K562 (cell line): Measurements from ENCODE around the gene BNIP2. TPM values are rescaled to one million over a fixed set of nuclear protein-coding genes. Genes with fewer than 3 reads are reported as not detected.

Experiments used
- CBX5 ChIP-seq: IDR thresholded peaks from 2 replicates; pipeline ENCODE4 v1.6.1; 2014; ENCODE audit warnings: low read depth, borderline replicate concordance
- CREM ChIP-seq: IDR thresholded peaks from 2 replicates; pipeline ENCODE4 v1.6.1; 2014; ENCODE audit warnings: antibody characterized with exemption, low read depth
- ELF1 ChIP-seq: fragments of 200-800 bp; sonication (Bioruptor generic); IDR thresholded peaks from 2 replicates; pipeline ENCODE4 v1.6.1; 2016; ENCODE audit warnings: missing genetic modification characterization, missing compliant biosample characterization
- HNRNPK ChIP-seq: fragments of 200-400 bp; formaldehyde crosslinking; IDR thresholded peaks from one replicate; pipeline ENCODE4 v1.6.1; 2018; ENCODE audit warnings: mild to moderate bottlenecking, low read depth, low read length; ENCODE audit not compliant: poor library complexity, severe bottlenecking
- NR2C1 ChIP-seq, 2 experiments: fragments of 450-650 bp; IDR thresholded peaks; 2 replicates each; pipeline ENCODE4 v1.6.1; 2017; ENCODE audit warnings: mild to moderate bottlenecking in 2 of 2, antibody characterized with exemption in 1 of 2, inconsistent platforms in 1 of 2, missing compliant biosample characterization in 1 of 2, missing genetic modification characterization in 1 of 2
- POLR2AphosphoS2 ChIP-seq: IDR thresholded peaks from 2 replicates; pipeline ENCODE4 v1.6.1; 2012; ENCODE audit warnings: low read length, improper control_type of control experiment
- POLR2AphosphoS5 ChIP-seq: IDR thresholded peaks from 2 replicates; pipeline ENCODE4 v1.6.1; 2011; ENCODE audit warnings: mild to moderate bottlenecking, low read depth, low read length, moderate library complexity; ENCODE audit not compliant: control insufficient read depth, insufficient read depth
- ZNF282 ChIP-seq: sonication (generic); formaldehyde crosslinking; IDR thresholded peaks from 2 replicates; pipeline ENCODE4 v1.8.1; 2023; ENCODE audit warnings: missing genetic modification reagents
- ZNF561 ChIP-seq: fragments of 450-650 bp; formaldehyde crosslinking; conservative IDR thresholded peaks from 2 replicates; pipeline ENCODE4 v1.4.0; 2020; ENCODE audit warnings: mild to moderate bottlenecking, moderate library complexity
- ZNF583 ChIP-seq: fragments of 250-450 bp; sonication (Bioruptor Pico); IDR thresholded peaks from 2 replicates; pipeline ENCODE4 v1.4.0; 2020
- polyA plus RNA-seq, 8 experiments: library from polyadenylated mRNA; depleted of rRNA in 4 of 8; stranded (reverse) in 5 of 8; unstranded in 3 of 8; fragments of >200 nt; fragmentation: Nextera tagmentation in 2 of 8; fragmentation: Illumina TruSeq in 1 of 8; extraction: Ambion mirVana in 2 of 8; extraction: Trizol in 1 of 8; gene quantifications; 2 replicates each; pipeline versions ENCODE4 v1.2.1 to v1.2.3, GENCODE V29; 2011 to 2014; ENCODE audit warnings: inconsistent platforms in 1 of 8, missing spikeins in 1 of 8
- total RNA-seq, 7 experiments: library from RNA; depleted of rRNA in 6 of 7; stranded (reverse); fragments of >200 nt in 6 of 7; fragmentation: Illumina TruSeq in 2 of 7; extraction: Trizol in 2 of 7; gene quantifications; 2 replicates each; pipeline versions ENCODE4 v1.2.1 to v1.2.3, GENCODE V29; 2011 to 2021; ENCODE audit warnings: low replicate concordance in 1 of 7
- TF ChIP-seq, protein P1 (sequence below): sonication (generic); formaldehyde crosslinking; IDR thresholded peaks from 2 replicates; pipeline ENCODE4 v1.4.0; 2020; ENCODE audit warnings: mild to moderate bottlenecking, missing genetic modification reagents
- TF ChIP-seq, protein P2 (sequence below), 2 experiments: IDR thresholded peaks in 1 of 2; conservative IDR thresholded peaks in 1 of 2; 2 replicates each; pipeline ENCODE4 v1.6.1; 2016; ENCODE audit warnings: low read depth in 2 of 2, mild to moderate bottlenecking in 1 of 2, missing compliant biosample characterization in 1 of 2, missing genetic modification characterization in 1 of 2, moderate library complexity in 1 of 2
- TF ChIP-seq, protein P3 (sequence below): fragments of 450-650 bp; formaldehyde crosslinking; IDR thresholded peaks from 2 replicates; pipeline ENCODE4 v1.4.0; 2020; ENCODE audit warnings: mild to moderate bottlenecking, moderate library complexity

BNIP2 gene
- total and polyA plus RNA-seq, 9 of the 15 experiments (the other 6 are each of a cell fraction or from before 2014, with no cell fraction given) = 19.6 to 88.0 (median 52.5) TPM

DNA sequence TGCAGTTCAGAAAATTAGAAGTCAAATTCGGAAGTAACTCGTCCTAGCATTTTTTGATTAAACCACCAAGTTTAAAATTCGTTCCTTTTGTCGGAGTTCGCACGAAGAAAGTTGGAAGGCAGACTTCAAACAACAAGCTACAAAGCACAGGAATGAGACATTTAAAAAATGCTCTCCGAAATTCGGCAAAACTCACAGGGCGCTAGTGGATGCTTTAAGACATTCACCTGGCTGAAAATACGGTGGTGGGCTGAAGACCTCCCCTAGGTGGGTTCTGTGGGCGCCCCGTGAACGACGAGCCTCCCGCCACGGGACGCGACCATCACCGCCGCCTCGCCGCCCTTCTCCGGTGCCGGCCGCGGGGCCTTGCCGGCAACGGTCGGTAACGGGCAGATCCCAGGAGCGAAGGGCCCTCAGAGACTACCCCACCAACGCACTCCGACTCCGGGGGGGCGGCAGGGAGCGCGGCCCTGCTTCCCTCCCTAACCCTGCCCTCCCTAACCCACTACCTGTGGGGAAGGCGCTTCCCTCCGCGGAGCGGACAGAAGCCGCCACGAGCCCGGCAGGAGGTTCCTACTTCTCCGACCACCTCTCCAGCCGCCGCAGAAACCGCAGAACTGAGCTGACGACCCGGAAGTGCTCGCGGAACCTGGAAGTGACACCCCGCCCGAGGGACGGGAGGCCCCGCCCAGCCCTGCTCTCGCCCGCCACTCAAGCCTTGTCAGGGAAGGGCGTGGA is 32.1 kb downstream of the BNIP2 start, which contains the start of gene GTF2A2 (continued):
- TF ChIP-seq, protein P1, sequence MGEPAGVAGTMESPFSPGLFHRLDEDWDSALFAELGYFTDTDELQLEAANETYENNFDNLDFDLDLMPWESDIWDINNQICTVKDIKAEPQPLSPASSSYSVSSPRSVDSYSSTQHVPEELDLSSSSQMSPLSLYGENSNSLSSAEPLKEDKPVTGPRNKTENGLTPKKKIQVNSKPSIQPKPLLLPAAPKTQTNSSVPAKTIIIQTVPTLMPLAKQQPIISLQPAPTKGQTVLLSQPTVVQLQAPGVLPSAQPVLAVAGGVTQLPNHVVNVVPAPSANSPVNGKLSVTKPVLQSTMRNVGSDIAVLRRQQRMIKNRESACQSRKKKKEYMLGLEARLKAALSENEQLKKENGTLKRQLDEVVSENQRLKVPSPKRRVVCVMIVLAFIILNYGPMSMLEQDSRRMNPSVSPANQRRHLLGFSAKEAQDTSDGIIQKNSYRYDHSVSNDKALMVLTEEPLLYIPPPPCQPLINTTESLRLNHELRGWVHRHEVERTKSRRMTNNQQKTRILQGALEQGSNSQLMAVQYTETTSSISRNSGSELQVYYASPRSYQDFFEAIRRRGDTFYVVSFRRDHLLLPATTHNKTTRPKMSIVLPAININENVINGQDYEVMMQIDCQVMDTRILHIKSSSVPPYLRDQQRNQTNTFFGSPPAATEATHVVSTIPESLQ (CRISPR knock-in tag) = 0 out of 2 replicates have a peak, but pooled peaks have one; percentile 58
- TF ChIP-seq, protein P2, sequence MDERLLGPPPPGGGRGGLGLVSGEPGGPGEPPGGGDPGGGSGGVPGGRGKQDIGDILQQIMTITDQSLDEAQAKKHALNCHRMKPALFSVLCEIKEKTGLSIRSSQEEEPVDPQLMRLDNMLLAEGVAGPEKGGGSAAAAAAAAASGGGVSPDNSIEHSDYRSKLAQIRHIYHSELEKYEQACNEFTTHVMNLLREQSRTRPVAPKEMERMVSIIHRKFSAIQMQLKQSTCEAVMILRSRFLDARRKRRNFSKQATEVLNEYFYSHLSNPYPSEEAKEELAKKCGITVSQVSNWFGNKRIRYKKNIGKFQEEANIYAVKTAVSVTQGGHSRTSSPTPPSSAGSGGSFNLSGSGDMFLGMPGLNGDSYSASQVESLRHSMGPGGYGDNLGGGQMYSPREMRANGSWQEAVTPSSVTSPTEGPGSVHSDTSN (CRISPR knock-in tag; IDR thresholded peaks at IDR 0.05; ENCODE audit: low read depth) = peak; percentile 94
- TF ChIP-seq, protein P2 (tag; conservative IDR thresholded peaks at IDR 0.05; ENCODE audit: low read depth) = peak; percentile 96
- TF ChIP-seq POLR2AphosphoS5 (peak; percentile 93), CREM (peak; percentile 69; the same call in 1 of the 2 replicates), ZNF583 (CRISPR knock-in tag) (no peak), ELF1 (tag) (peak; percentile 88), ZNF282 (CRISPR knock-in tag) (no peak), HNRNPK (no peak), ZNF561 (CRISPR knock-in tag) (no peak), POLR2AphosphoS2 (peak; percentile 98), CBX5 (no peak), NR2C1 (IDR thresholded peaks at IDR 0.05) (peak; percentile 98), NR2C1 (tag; IDR thresholded peaks at IDR 0.05) (peak; percentile 98)
- TF ChIP-seq, protein P3, sequence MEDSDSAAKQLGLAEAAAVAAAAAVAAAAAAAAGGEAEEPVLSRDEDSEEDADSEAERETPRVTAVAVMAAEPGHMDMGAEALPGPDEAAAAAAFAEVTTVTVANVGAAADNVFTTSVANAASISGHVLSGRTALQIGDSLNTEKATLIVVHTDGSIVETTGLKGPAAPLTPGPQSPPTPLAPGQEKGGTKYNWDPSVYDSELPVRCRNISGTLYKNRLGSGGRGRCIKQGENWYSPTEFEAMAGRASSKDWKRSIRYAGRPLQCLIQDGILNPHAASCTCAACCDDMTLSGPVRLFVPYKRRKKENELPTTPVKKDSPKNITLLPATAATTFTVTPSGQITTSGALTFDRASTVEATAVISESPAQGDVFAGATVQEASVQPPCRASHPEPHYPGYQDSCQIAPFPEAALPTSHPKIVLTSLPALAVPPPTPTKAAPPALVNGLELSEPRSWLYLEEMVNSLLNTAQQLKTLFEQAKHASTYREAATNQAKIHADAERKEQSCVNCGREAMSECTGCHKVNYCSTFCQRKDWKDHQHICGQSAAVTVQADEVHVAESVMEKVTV = no peak
- TF ChIP-seq, all 486 proteins: peak for 112
